ENCODE measurements around the gene SLC17A7.

GRCh38 chr19:49423985-49424303 is 17.4 kb downstream of the SLC17A7 start:
- TF ChIP-seq NFE2L2 (IDR thresholded peaks at IDR 0.05; ENCODE audit: low read length), result no peak
- no peak for TF ChIP-seq CEBPB (IDR thresholded peaks at IDR 0.05; ENCODE audit: borderline replicate concordance, low read depth, low read length)
- TF ChIP-seq ZNF260 (CRISPR knock-in tag; IDR thresholded peaks at IDR 0.05; ENCODE audit: borderline replicate concordance, low read depth), result no peak
- no peak for TF ChIP-seq ZBTB1 (CRISPR knock-in tag; IDR thresholded peaks at IDR 0.05; ENCODE audit: borderline replicate concordance)
- TF ChIP-seq MLX (CRISPR knock-in tag; IDR thresholded peaks at IDR 0.05), result no peak
- no peak for TF ChIP-seq CTCF (CRISPR knock-in tag; IDR thresholded peaks at IDR 0.05)
- no peak for TF ChIP-seq CENPX (CRISPR knock-in tag; IDR thresholded peaks at IDR 0.05)
- no peak for TF ChIP-seq RXRA (CRISPR knock-in tag; IDR thresholded peaks at IDR 0.05)
- no peak for TF ChIP-seq PREB (CRISPR knock-in tag; IDR thresholded peaks at IDR 0.05)
- no peak for TF ChIP-seq SP1 (IDR thresholded peaks at IDR 0.05)
- TF ChIP-seq SP1 (CRISPR knock-in tag; IDR thresholded peaks at IDR 0.05), result no peak
